Nephron progenitor cell (in vitro differentiated cells): ENCODE data around the gene CAMTA1.
A peak's percentile ranks its signal among the peaks of the same experiment; 100 is the strongest.

Experiments
- DNase-seq: peaks from one replicate; pipeline ENCODE4 v3.0.0; 2021
- H3K27ac Mint-ChIP-seq: 2 replicates; pipeline ENCODE4 v1.8.0; 2021; ENCODE audit warnings: mild to moderate bottlenecking, moderate library complexity, mixed read lengths
- H3K27me3 Mint-ChIP-seq: 2 replicates; pipeline ENCODE4 v1.8.0; 2021; ENCODE audit warnings: mild to moderate bottlenecking, low read depth, mixed read lengths; ENCODE audit not compliant: poor library complexity
- H3K36me3 Mint-ChIP-seq: 2 replicates; pipeline ENCODE4 v1.8.0; 2021; ENCODE audit warnings: low read depth, mixed read lengths
- H3K4me1 Mint-ChIP-seq: 2 replicates; pipeline ENCODE4 v1.8.0; 2021; ENCODE audit warnings: mixed read lengths
- H3K4me3 Mint-ChIP-seq: 2 replicates; pipeline ENCODE4 v1.8.0; 2021; ENCODE audit warnings: mild to moderate bottlenecking, moderate library complexity, mixed read lengths
- H3K9me3 Mint-ChIP-seq: 2 replicates; pipeline ENCODE4 v1.8.0; 2021; ENCODE audit warnings: mild to moderate bottlenecking, moderate library complexity, mixed read lengths
- CTCF ChIP-seq: fragments of 200-600 bp; sonication (generic); IDR thresholded peaks from 2 replicates; pipeline ENCODE4 v1.5.0; 2021; ENCODE audit warnings: antibody characterized with exemption

CAMTA1 gene

GRCh38 chr1:7505094-7505770, 720.0 kb downstream of the CAMTA1 start:
- H3K27me3 Mint-ChIP-seq, result no peaks in the 10 kb centered on the region
- DNase-seq, result no peak
- no peak overlapping the region for H3K4me3 Mint-ChIP-seq
- H3K9me3 Mint-ChIP-seq, result no peaks in the 10 kb centered on the region
- no peak for TF ChIP-seq CTCF
- H3K36me3 Mint-ChIP-seq, result no peaks in the 10 kb centered on the region
- peaks cover 5% of the 10 kb centered on the region for H3K4me1 Mint-ChIP-seq
- H3K27ac Mint-ChIP-seq, result no peak overlapping the region

GRCh38 chr1:7505771-7506453, 720.7 kb downstream of the CAMTA1 start:
- peaks cover 5% of the 10 kb centered on the region for H3K4me1 Mint-ChIP-seq
- no peak overlapping the region for H3K27ac Mint-ChIP-seq
- H3K9me3 Mint-ChIP-seq, result no peaks in the 10 kb centered on the region
- peak; percentile 40 for DNase-seq
- no peaks in the 10 kb centered on the region for H3K36me3 Mint-ChIP-seq
- no peak overlapping the region for H3K4me3 Mint-ChIP-seq
- no peak for TF ChIP-seq CTCF
- no peaks in the 10 kb centered on the region for H3K27me3 Mint-ChIP-seq

GRCh38 chr1:7506454-7507284, 721.4 kb downstream of the CAMTA1 start:
- Mint-ChIP-seq H3K9me3 (no peaks in the 10 kb centered on the region), H3K27ac (no peak overlapping the region), H3K4me3 (no peak overlapping the region), H3K4me1 (peaks cover 5% of the 10 kb centered on the region), H3K36me3 (no peaks in the 10 kb centered on the region), H3K27me3 (peaks cover 3% of the 10 kb centered on the region)
- DNase-seq, result no peak
- no peak for TF ChIP-seq CTCF

- no peak for TF ChIP-seq CTCF
- no peaks in the 10 kb centered on the region for H3K9me3 Mint-ChIP-seq
- no peaks in the 10 kb centered on the region for H3K36me3 Mint-ChIP-seq
- H3K4me3 Mint-ChIP-seq, result no peak overlapping the region
- peaks cover under 1% of the 10 kb centered on the region for H3K4me1 Mint-ChIP-seq
- no peak for DNase-seq
- no peak overlapping the region for H3K27ac Mint-ChIP-seq
- H3K27me3 Mint-ChIP-seq, result peaks cover 5% of the 10 kb centered on the region
Measured at GRCh38 chr1:7507285-7508019, 722.2 kb downstream of the CAMTA1 start.

GRCh38 chr1:7508052-7508933, 723.0 kb downstream of the CAMTA1 start:
- DNase-seq, result no peak
- no peak overlapping the region for H3K4me3 Mint-ChIP-seq
- H3K36me3 Mint-ChIP-seq, result no peaks in the 10 kb centered on the region
- no peak for TF ChIP-seq CTCF
- peak overlapping the region; percentile 17 for H3K27ac Mint-ChIP-seq
- no peaks in the 10 kb centered on the region for H3K9me3 Mint-ChIP-seq
- H3K4me1 Mint-ChIP-seq, result no peaks in the 10 kb centered on the region
- peaks cover 5% of the 10 kb centered on the region for H3K27me3 Mint-ChIP-seq
